Measurements from ENCODE around the gene SDK1. TPM values are rescaled to one million over a fixed set of nuclear protein-coding genes. Genes with fewer than 3 reads are reported as not detected.

The SDK1 gene
- total RNA-seq, 4 donors from 2014 or later = 2.5 to 12.9 (median 6.1) TPM

DNA sequence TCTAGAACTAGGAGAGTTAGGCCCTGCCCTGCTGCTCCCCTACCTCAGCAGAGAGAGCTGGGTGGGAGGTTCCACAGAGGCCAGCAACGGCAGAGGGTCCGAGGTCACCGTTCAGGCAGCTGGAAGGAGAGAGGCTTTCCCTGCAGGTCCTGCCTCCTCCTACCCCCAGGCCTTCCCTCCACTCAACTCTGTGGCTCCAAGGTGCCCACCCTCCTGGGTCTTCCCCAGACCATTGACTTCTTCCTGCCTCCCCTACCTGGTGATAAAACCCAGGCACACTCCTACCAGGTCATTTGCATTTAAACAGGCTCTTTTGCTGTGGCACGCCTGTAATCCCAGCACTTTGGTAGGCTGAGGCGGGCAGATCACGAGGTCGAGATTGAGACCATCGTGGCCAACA is 865.8 kb downstream of the SDK1 start:
- Histone ChIP-seq H3K27me3 (no peaks in the 10 kb centered on the region), H3K4me3 (no peak overlapping the region), H3K27ac (no peak overlapping the region), H3K9me3 (no peaks in the 10 kb centered on the region), H3K4me1 (peaks cover 11% of the 10 kb centered on the region), H3K36me3 (no peaks in the 10 kb centered on the region)
- WGBS = 93% methylated on average over 6 of the region's 8 CpGs
- DNase-seq (ENCODE audit: low spot score in 2 of 2) = no peak
- TF ChIP-seq EP300 (IDR thresholded peaks at IDR 0.05) (no peak), POLR2A (IDR thresholded peaks at IDR 0.05) (no peak), POLR2AphosphoS5 (IDR thresholded peaks at IDR 0.05) (no peak), CTCF (IDR thresholded peaks at IDR 0.05) (no peak)

- Histone ChIP-seq H3K36me3 (no peaks in the 10 kb centered on the region), H3K27me3 (no peaks in the 10 kb centered on the region), H3K9me3 (no peaks in the 10 kb centered on the region), H3K27ac (no peak overlapping the region), H3K4me1 (peaks cover 10% of the 10 kb centered on the region), H3K4me3 (no peak overlapping the region)
- TF ChIP-seq POLR2AphosphoS5 (IDR thresholded peaks at IDR 0.05) = no peak
- TF ChIP-seq EP300 (IDR thresholded peaks at IDR 0.05) = no peak
- no peak for TF ChIP-seq CTCF (IDR thresholded peaks at IDR 0.05)
- TF ChIP-seq POLR2A (IDR thresholded peaks at IDR 0.05) = no peak
- WGBS = 79% methylated on average over 7 of the region's 10 CpGs
- no peak for DNase-seq (ENCODE audit: low spot score in 2 of 2)
These were observed 866.4 kb downstream of the SDK1 start for GRCh38 chr7:4167385-4167910.

DNA sequence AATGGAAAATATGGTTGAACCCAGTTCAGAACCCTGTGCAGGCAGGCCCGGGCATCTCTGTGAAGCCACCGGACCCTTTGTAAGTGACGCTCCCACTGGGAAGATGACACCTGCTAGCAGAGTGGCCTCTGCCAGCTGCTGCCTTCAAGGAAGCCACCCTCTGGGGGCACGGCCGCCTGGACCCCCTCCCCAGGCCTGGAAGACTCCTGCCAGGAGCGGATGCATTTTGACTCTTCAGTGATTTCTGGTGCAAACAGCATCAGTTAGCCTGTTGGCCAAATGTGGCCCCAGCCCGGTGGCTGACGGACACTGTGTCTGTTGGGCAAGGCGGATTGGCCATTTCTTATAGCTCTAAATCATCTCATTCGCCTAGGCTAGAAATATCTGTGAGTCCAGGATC is 867.0 kb downstream of the SDK1 start:
- no peak overlapping the region for H3K27ac ChIP-seq

GRCh38 chr7:4168541-4168940 is 867.5 kb downstream of the SDK1 start:
- 67% methylated on average over 6 of the region's 7 CpGs for WGBS

More for the DNA sequence above, 867.0 kb downstream of the SDK1 start:
- H3K4me3 ChIP-seq = no peak overlapping the region
- no peaks in the 10 kb centered on the region for H3K9me3 ChIP-seq
- no peak for TF ChIP-seq POLR2AphosphoS5 (IDR thresholded peaks at IDR 0.05)
- no peaks in the 10 kb centered on the region for H3K36me3 ChIP-seq
- DNase-seq (ENCODE audit: low spot score in 2 of 2) = no peak
- H3K4me1 ChIP-seq = peaks cover 6% of the 10 kb centered on the region
- H3K27me3 ChIP-seq = no peaks in the 10 kb centered on the region
- 96% methylated on average over 7 of the region's 10 CpGs for WGBS

GRCh38 chr7:4169455-4169854 is 868.4 kb downstream of the SDK1 start:
- no peak overlapping the region for H3K27ac ChIP-seq
- H3K36me3 ChIP-seq = no peaks in the 10 kb centered on the region
- no peaks in the 10 kb centered on the region for H3K9me3 ChIP-seq
- TF ChIP-seq POLR2A (IDR thresholded peaks at IDR 0.05) = no peak
- TF ChIP-seq POLR2AphosphoS5 (IDR thresholded peaks at IDR 0.05) = no peak
- TF ChIP-seq CTCF (IDR thresholded peaks at IDR 0.05) = no peak
- TF ChIP-seq EP300 (IDR thresholded peaks at IDR 0.05) = no peak
- H3K27me3 ChIP-seq = no peaks in the 10 kb centered on the region
- H3K4me1 ChIP-seq = peaks cover 6% of the 10 kb centered on the region
- no peak overlapping the region for H3K4me3 ChIP-seq
- DNase-seq (ENCODE audit: low spot score in 2 of 2) = no peak
- 66% methylated on average over 8 of the region's 10 CpGs for WGBS

More at GRCh38 chr7:4168541-4168940, 867.5 kb downstream of the SDK1 start:
- H3K27ac ChIP-seq = no peak overlapping the region
- DNase-seq (ENCODE audit: low spot score in 2 of 2) = no peak
- TF ChIP-seq EP300 (IDR thresholded peaks at IDR 0.05) = no peak
- no peak for TF ChIP-seq POLR2A (IDR thresholded peaks at IDR 0.05)
- TF ChIP-seq CTCF (IDR thresholded peaks at IDR 0.05) = no peak
- TF ChIP-seq POLR2AphosphoS5 (IDR thresholded peaks at IDR 0.05) = no peak
- H3K9me3 ChIP-seq = no peaks in the 10 kb centered on the region
- H3K27me3 ChIP-seq = no peaks in the 10 kb centered on the region
- H3K4me3 ChIP-seq = no peak overlapping the region
- H3K4me1 ChIP-seq = peaks cover 6% of the 10 kb centered on the region
- no peaks in the 10 kb centered on the region for H3K36me3 ChIP-seq
